GM12878 (cell line): ENCODE measurements around the gene ZNG1E. TPM values are rescaled to one million over a fixed set of nuclear protein-coding genes. Genes with fewer than 3 reads are reported as not detected.
A peak's percentile ranks its signal among the peaks of the same experiment; 100 is the strongest.
"Not testable (repeated sequence)": the region's sequence is repeated elsewhere in the genome, so short reads cannot be mapped to it uniquely, and the experiment has no call there.

Experiments
- ATAC-seq: fragments of 200-7000 bp; cut with Tn5 transposase; 3 replicates; pipeline ENCODE4 v1.9.1; 2020; ENCODE audit warnings: mild to moderate bottlenecking, moderate library complexity
- BruUV-seq: library from RNA; stranded (reverse); fragments of 400-500 nt; replicated peaks from 2 replicates; lab custom pipeline; 2021; lab: Mats Ljungman, UMichigan
- CTCF ChIA-PET: fragments of 300-600 bp; sonication (Branson Sonifier 250); formaldehyde crosslinking; extraction: SDS; loops from one replicate; lab custom pipeline; 2021; ENCODE audit warnings: inconsistent platforms; lab: Yijun Ruan, JAX
- POLR2A ChIA-PET: fragments of 350-600 bp; formaldehyde crosslinking; extraction: SDS; loops from one replicate; lab custom pipeline; 2021; ENCODE audit warnings: inconsistent platforms; lab: Charles Lee
- RAD21 ChIA-PET: fragments of 300-600 bp; sonication (Branson Sonifier 250); formaldehyde crosslinking; loops from one replicate; lab custom pipeline; 2023; ENCODE audit warnings: antibody characterized with exemption; ENCODE audit not compliant: unreplicated experiment; lab: Charles Lee
- SMC1A ChIA-PET: fragments of 300-600 bp; sonication (Branson Sonifier 250); formaldehyde crosslinking; loops from one replicate; lab custom pipeline; 2023; ENCODE audit not compliant: unreplicated experiment, uncharacterized antibody; lab: Charles Lee
- DNase-seq: peaks from one replicate; pipeline ENCODE4 v3.0.0-alpha.2; 2011; ENCODE audit warnings: low read depth, low spot score
- FAIRE-seq: peaks from 3 replicates; lab custom pipeline; 2011; peaks lifted over from hg19 to GRCh38; lab: Jason Lieb, UNC
- H2AFZ ChIP-seq: 2 replicates; pipeline ENCODE4 v1.6.0; 2011; ENCODE audit warnings: low read depth, low read length, control low read depth; ENCODE audit not compliant: control insufficient read depth
- H3K27ac ChIP-seq: 2 replicates; pipeline ENCODE4 v1.5.1; 2011; ENCODE audit warnings: control low read depth; ENCODE audit not compliant: control insufficient read depth, insufficient read depth
- H3K27me3 ChIP-seq, 2 experiments: replicated peaks in 1 of 2; 2 replicates each; pipeline versions ENCODE4 v1.6.0 to v1.6.1; 2011; ENCODE audit warnings: low read length in 1 of 2; ENCODE audit not compliant: control insufficient read depth in 2 of 2, insufficient read depth in 2 of 2
- H3K36me3 ChIP-seq, 2 experiments: 2 replicates each; pipeline ENCODE4 v1.5.1; 2011; ENCODE audit warnings: low read length in 1 of 2; ENCODE audit not compliant: control insufficient read depth in 2 of 2, insufficient read depth in 2 of 2
- H3K4me1 ChIP-seq: 2 replicates; pipeline ENCODE4 v1.6.1; 2011; ENCODE audit warnings: mild to moderate bottlenecking, low read length, moderate library complexity, mixed read lengths; ENCODE audit not compliant: control insufficient read depth, insufficient read depth
- H3K4me2 ChIP-seq: 2 replicates; pipeline ENCODE4 v1.6.0; 2011; ENCODE audit warnings: control low read depth; ENCODE audit not compliant: control insufficient read depth, insufficient read depth
- H3K4me3 ChIP-seq: fragments of 200-600 bp; sonication (generic); 2 replicates; pipeline ENCODE4 v1.5.1; 2016
- H3K79me2 ChIP-seq: 2 replicates; pipeline ENCODE4 v1.6.0; 2011; ENCODE audit warnings: low read length; ENCODE audit not compliant: control insufficient read depth, insufficient read depth
- H3K9ac ChIP-seq: 2 replicates; pipeline ENCODE4 v1.8.0; 2011; ENCODE audit warnings: low read length, control low read depth, mixed read lengths; ENCODE audit not compliant: control insufficient read depth, insufficient read depth
- H3K9me3 ChIP-seq: replicated peaks from 3 replicates; pipeline ENCODE4 v1.5.1; 2011; ENCODE audit warnings: mild to moderate bottlenecking, low read length; ENCODE audit not compliant: control insufficient read depth, insufficient read depth
- H4K20me1 ChIP-seq: 2 replicates; pipeline ENCODE4 v1.6.0; 2011; ENCODE audit not compliant: control insufficient read depth, insufficient read depth
- SRF ChIP-seq, 2 experiments: IDR thresholded peaks; 2 replicates each; pipeline ENCODE4 v1.6.1; 2011; ENCODE audit warnings: low read depth in 2 of 2, low read length in 2 of 2, mild to moderate bottlenecking in 1 of 2, moderate library complexity in 1 of 2
- WGBS: methylation state at CpG from one replicate; pipeline ENCODE4 v1.1.6; 2016; ENCODE audit warnings: low lambda C conversion rate; ENCODE audit not compliant: insufficient replicate concordance, insufficient coverage; ENCODE audit errors: missing lambda C conversion rate; 5-methylcytosine and 5-hydroxymethylcytosine counted together
- in situ Hi-C: fragments of 300-500 bp; cut with MboI; formaldehyde crosslinking; loops from 9 replicates; pipeline ENCODE4 v1.14.3; 2018; ENCODE audit warnings: mixed read lengths
- intact Hi-C: fragments of 100-400 bp; cut with micrococcal nuclease; formaldehyde crosslinking; loops from one replicate; pipeline ENCODE4 v1.14.2; 2022; ENCODE audit not compliant: unreplicated experiment
- polyA plus RNA-seq, 11 experiments: library from polyadenylated mRNA; depleted of rRNA in 4 of 11; unstranded in 6 of 11; stranded (reverse) in 5 of 11; fragments of >200 nt; fragmentation: Nextera tagmentation in 4 of 11; fragmentation: Illumina TruSeq in 1 of 11; extraction: Ambion mirVana in 4 of 11; extraction: Trizol in 1 of 11; gene quantifications; 1 replicate in 1 of 11; 2 replicates in 10 of 11; pipeline versions ENCODE4 v1.2.1 to v1.2.3, GENCODE V29; 2011 to 2016; ENCODE audit warnings: inconsistent platforms in 2 of 11, missing spikeins in 2 of 11, low read depth in 1 of 11
- total RNA-seq, 4 experiments: library from RNA; depleted of rRNA in 3 of 4; stranded (reverse); fragments of >200 nt in 3 of 4; fragmentation: Illumina TruSeq in 1 of 4; extraction: Trizol in 1 of 4; gene quantifications; 2 replicates each; pipeline versions ENCODE4 v1.2.1 to v1.2.3, GENCODE V29; 2013 to 2021

Gene ZNG1E
- total and polyA plus RNA-seq, 10 of the 15 experiments (the other 5 are each of a cell fraction or from before 2014, with no cell fraction given) = 73.2 to 182 (median 117) TPM

- H3K4me3 ChIP-seq, FAIRE-seq, RAD21 ChIA-PET, in situ Hi-C loops, H3K27ac ChIP-seq, ATAC-seq, CTCF ChIA-PET, SMC1A ChIA-PET, DNase-seq, H2AFZ ChIP-seq, intact Hi-C loops, H3K9me3 ChIP-seq, H3K36me3 ChIP-seq, H3K79me2 ChIP-seq, H3K27me3 ChIP-seq, H3K4me1 ChIP-seq, BruUV-seq, H4K20me1 ChIP-seq, POLR2A ChIA-PET, H3K9ac ChIP-seq, H3K4me2 ChIP-seq: not testable (repeated sequence)
- 98% methylated on average over 4 of the region's 5 CpGs for WGBS
These were observed 710 bp upstream of the ZNG1E start for GRCh38 chr9:65675018-65675417.

GRCh38 chr9:65676389-65676788 is 661 bp downstream of the ZNG1E start:
- Histone ChIP-seq H3K4me3 (peak overlapping the region; percentile 69; the same call in 1 of the 2 replicates), H3K4me2 (peak overlapping the region; percentile 55; the same call in 1 of the 2 replicates)
- CTCF ChIA-PET = not testable (repeated sequence)

More at GRCh38 chr9:65676389-65676788, 661 bp downstream of the ZNG1E start:
- H3K9ac ChIP-seq, SMC1A ChIA-PET, in situ Hi-C loops, RAD21 ChIA-PET, intact Hi-C loops, H2AFZ ChIP-seq, H3K79me2 ChIP-seq, H3K36me3 ChIP-seq, FAIRE-seq, H3K9me3 ChIP-seq, POLR2A ChIA-PET, H3K27ac ChIP-seq, ATAC-seq, DNase-seq, H3K27me3 ChIP-seq, H4K20me1 ChIP-seq, H3K4me1 ChIP-seq: not testable (repeated sequence)
- TSS peak; percentile 71 for BruUV-seq
- TF ChIP-seq SRF (IDR thresholded peaks at IDR 0.05; ENCODE audit: low read depth in 2 of 2, low read length in 2 of 2) = peak in 1 of 2 experiments; percentile 56; a peak in 1 of 4 replicates
- 2% methylated on average over 6 of the region's 11 CpGs for WGBS
